Activated B cell treated with CpG ODN at 0.5 μM for 24 hours (primary cell): ENCODE results near the gene ETV3L. TPM values are rescaled to one million over a fixed set of nuclear protein-coding genes. Genes with fewer than 3 reads are reported as not detected.

Experiments used
- ATAC-seq: fragments of 200-7000 bp; cut with Tn5 transposase; one replicate; pipeline ENCODE4 v1.10.0; 2021; ENCODE audit warnings: low read depth, mild to moderate bottlenecking, moderate library complexity
- CTCF ChIA-PET: fragments of 350-600 bp; sonication (Branson Sonifier 250); formaldehyde crosslinking; loops from one replicate; lab custom pipeline; 2021; ENCODE audit warnings: antibody characterized with exemption; lab: Charles Lee
- POLR2A ChIA-PET: fragments of 350-600 bp; sonication (Branson Sonifier 250); formaldehyde crosslinking; loops from one replicate; lab custom pipeline; 2021; ENCODE audit warnings: antibody characterized with exemption; lab: Charles Lee
- DNase-seq: peaks from one replicate; pipeline ENCODE4 v3.0.0; 2022
- H3K27ac Mint-ChIP-seq: one replicate; pipeline ENCODE4 v1.8.0; 2020; ENCODE audit warnings: mixed read lengths
- H3K27me3 Mint-ChIP-seq: one replicate; pipeline ENCODE4 v1.8.0; 2021; ENCODE audit warnings: mixed read lengths
- H3K36me3 Mint-ChIP-seq: one replicate; pipeline ENCODE4 v1.8.0; 2021; ENCODE audit warnings: low read depth, mixed read lengths
- H3K4me1 Mint-ChIP-seq: one replicate; pipeline ENCODE4 v1.8.0; 2021; ENCODE audit warnings: mixed read lengths
- H3K4me3 Mint-ChIP-seq: one replicate; pipeline ENCODE4 v1.8.0; 2020; ENCODE audit warnings: mild to moderate bottlenecking, mixed read lengths
- H3K9me3 Mint-ChIP-seq: one replicate; pipeline ENCODE4 v1.8.0; 2020; ENCODE audit warnings: mixed read lengths
- intact Hi-C: fragments of 100-400 bp; cut with micrococcal nuclease; formaldehyde crosslinking; loops from one replicate; pipeline ENCODE4 v1.15.1; 2024
- total RNA-seq: library from RNA; stranded (reverse); gene quantifications from 2 replicates; pipeline ENCODE4 v1.2.3, GENCODE V29; 2022
- TF ChIP-seq, protein P1 (sequence below): fragments of 200-600 bp; IDR thresholded peaks from one replicate; pipeline ENCODE4 v1.8.0; 2022; ENCODE audit warnings: antibody characterized with exemption, mild to moderate bottlenecking

The ETV3L gene
- 0.29 TPM in 1 of 2 replicates, not detected in the other for total RNA-seq

- H3K27me3 Mint-ChIP-seq, result peaks cover 5% of the 10 kb centered on the region
- no peaks in the 10 kb centered on the region for H3K9me3 Mint-ChIP-seq
- intact Hi-C loops, result no loop called here
- peaks cover 1% of the 10 kb centered on the region for H3K4me1 Mint-ChIP-seq
- ChIA-PET CTCF (interaction anchor here (1.2 kb wide), 1 partner anchor 9 kb away, joined by 4 read pairs; no protein-coding TSS in a partner anchor), POLR2A (interaction anchor here (0.5 to 0.7 kb wide), 2 partner anchors 18 to 484 kb away, joined by 3 read pairs; no protein-coding TSS in a partner anchor)
- no peak within 1 kb of the TSS for H3K4me3 Mint-ChIP-seq
- TF ChIP-seq, protein P1, sequence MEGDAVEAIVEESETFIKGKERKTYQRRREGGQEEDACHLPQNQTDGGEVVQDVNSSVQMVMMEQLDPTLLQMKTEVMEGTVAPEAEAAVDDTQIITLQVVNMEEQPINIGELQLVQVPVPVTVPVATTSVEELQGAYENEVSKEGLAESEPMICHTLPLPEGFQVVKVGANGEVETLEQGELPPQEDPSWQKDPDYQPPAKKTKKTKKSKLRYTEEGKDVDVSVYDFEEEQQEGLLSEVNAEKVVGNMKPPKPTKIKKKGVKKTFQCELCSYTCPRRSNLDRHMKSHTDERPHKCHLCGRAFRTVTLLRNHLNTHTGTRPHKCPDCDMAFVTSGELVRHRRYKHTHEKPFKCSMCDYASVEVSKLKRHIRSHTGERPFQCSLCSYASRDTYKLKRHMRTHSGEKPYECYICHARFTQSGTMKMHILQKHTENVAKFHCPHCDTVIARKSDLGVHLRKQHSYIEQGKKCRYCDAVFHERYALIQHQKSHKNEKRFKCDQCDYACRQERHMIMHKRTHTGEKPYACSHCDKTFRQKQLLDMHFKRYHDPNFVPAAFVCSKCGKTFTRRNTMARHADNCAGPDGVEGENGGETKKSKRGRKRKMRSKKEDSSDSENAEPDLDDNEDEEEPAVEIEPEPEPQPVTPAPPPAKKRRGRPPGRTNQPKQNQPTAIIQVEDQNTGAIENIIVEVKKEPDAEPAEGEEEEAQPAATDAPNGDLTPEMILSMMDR, result no peak
- H3K27ac Mint-ChIP-seq, result no peak within 1 kb of the TSS
- ATAC-seq (no peak), DNase-seq (no peak)
- H3K36me3 Mint-ChIP-seq, result no peaks in the 10 kb centered on the region
Measured at GRCh38 chr1:157099633-157100009, at the start of gene ETV3L. ETV3L (minus strand) TSS chr1:157099808; CDS start chr1:157099523, 285 bp downstream.

DNA sequence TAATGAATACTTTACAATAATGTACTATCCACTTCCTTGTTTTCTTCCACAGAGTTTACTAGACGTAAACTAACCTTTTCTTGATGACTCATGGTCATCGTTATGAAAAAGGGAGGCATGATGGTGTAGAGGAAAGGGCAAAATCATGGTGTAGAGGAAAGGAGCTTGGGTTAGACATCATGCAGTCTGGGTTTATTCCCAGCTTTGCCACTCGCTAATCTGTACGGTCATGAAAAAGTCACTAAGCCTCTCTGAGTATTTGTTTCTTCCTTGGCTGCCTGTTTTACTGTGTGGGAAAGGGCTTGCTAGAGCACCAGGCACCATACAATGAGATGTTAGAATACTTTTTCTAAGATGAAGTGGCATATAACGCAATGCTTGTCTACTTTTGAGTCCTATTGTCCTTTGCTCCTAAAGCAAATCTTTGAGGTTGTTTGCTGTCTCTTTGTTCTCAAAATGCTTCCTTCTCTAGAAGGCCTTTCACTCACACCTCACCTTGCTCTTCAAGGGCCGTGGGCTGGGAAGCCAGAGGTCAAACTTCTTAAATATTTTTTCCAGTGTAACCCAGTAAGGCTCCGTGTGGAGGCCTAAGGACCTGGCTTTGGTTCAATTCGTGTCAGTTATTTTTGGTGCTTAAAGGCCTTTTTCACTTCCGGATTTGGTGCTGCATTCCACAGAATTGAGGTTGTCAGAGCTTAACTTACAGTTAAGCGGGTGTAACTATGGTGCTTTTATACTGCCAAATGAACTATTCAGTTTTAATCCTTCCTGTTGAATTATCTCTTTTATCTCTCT lies 48.5 kb upstream of the ETV3L start:
- TF ChIP-seq, protein P1, result no peak
- no peak overlapping the region for H3K4me3 Mint-ChIP-seq
- H3K4me1 Mint-ChIP-seq, result peaks cover 6% of the 10 kb centered on the region
- ChIA-PET POLR2A (interaction anchor here (1.3 kb wide), 1 partner anchor 9 kb away, joined by 8 read pairs; the partner anchor contains the start of gene ETV3), CTCF (interaction anchor here (1.0 to 4.2 kb wide), 2 partner anchors 58 to 60 kb away, joined by 3 to 21 read pairs; no protein-coding TSS in a partner anchor)
- H3K9me3 Mint-ChIP-seq, result no peaks in the 10 kb centered on the region
- intact Hi-C loops, result no loop called here
- DNase-seq (no peak), ATAC-seq (no peak)
- no peaks in the 10 kb centered on the region for H3K36me3 Mint-ChIP-seq
- H3K27ac Mint-ChIP-seq, result peak overlapping the region; percentile 37
- peaks cover 8% of the 10 kb centered on the region for H3K27me3 Mint-ChIP-seq

DNA sequence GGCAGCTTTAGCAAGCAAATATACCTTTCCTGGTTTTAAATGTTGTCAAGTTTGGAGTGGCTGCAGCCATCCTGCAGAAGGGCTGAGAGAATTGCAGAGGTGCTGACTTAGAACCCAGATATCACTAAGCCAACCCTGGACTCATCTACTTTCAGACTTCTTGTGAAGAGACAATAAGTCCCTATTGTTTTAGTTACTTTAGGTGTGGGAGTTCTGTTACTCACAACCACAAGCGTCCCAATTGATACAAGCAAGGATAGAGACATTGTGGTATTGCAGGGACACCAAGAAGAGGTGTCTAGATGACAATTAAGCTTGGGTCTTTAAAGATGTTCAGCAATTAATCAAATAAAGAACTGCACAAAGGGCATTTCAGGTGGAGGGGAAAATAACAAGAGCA lies 47.4 kb upstream of the ETV3L start:
- peaks cover 5% of the 10 kb centered on the region for H3K27me3 Mint-ChIP-seq
- no peak overlapping the region for H3K4me3 Mint-ChIP-seq
- ATAC-seq (no peak), DNase-seq (no peak)
- TF ChIP-seq, protein P1, result no peak
- no peaks in the 10 kb centered on the region for H3K9me3 Mint-ChIP-seq
- H3K4me1 Mint-ChIP-seq, result peaks cover 10% of the 10 kb centered on the region
- no peak overlapping the region for H3K27ac Mint-ChIP-seq
- H3K36me3 Mint-ChIP-seq, result no peaks in the 10 kb centered on the region
- ChIA-PET CTCF (interaction anchor here (1.0 to 4.2 kb wide), 2 partner anchors 56 to 59 kb away, joined by 3 to 21 read pairs; no protein-coding TSS in a partner anchor), POLR2A (interaction anchor here (1.3 kb wide), 1 partner anchor 8 kb away, joined by 8 read pairs; the partner anchor contains the start of gene ETV3)
- intact Hi-C loops, result no loop called here

DNA sequence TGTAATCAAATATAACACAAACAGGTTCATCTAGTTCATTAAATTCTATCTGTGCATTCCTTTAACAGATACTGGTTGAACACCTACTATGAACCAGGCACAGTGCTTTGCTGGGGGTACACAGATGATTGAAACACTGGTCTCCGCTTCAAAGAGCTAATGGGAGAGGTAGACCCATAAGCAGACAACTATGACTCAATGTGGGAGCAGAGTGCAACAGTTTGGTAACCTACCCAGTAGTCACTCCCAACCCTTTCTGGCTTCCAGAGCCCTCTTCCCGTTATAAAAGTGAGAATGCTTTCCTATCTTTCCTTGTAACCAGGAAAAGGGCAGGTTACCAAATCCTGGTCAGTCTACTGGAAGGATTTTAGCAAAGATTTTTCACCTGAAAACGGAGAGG lies 46.6 kb upstream of the ETV3L start:
- ChIA-PET CTCF (interaction anchor here (1.5 to 4.2 kb wide), 2 partner anchors 10 to 56 kb away, joined by 4 to 21 read pairs; no protein-coding TSS in a partner anchor), POLR2A (no interaction called here)
- no peaks in the 10 kb centered on the region for H3K9me3 Mint-ChIP-seq
- intact Hi-C loops, result no loop called here
- ATAC-seq, result no peak
- H3K27ac Mint-ChIP-seq, result no peak overlapping the region
- peaks cover 11% of the 10 kb centered on the region for H3K4me1 Mint-ChIP-seq
- no peak overlapping the region for H3K4me3 Mint-ChIP-seq
- no peak for DNase-seq
- TF ChIP-seq, protein P1, result no peak
- no peaks in the 10 kb centered on the region for H3K36me3 Mint-ChIP-seq
- peaks cover 5% of the 10 kb centered on the region for H3K27me3 Mint-ChIP-seq

- Mint-ChIP-seq H3K4me1 (peaks cover 11% of the 10 kb centered on the region), H3K9me3 (no peaks in the 10 kb centered on the region), H3K27ac (no peak overlapping the region), H3K36me3 (no peaks in the 10 kb centered on the region), H3K27me3 (peaks cover 2% of the 10 kb centered on the region), H3K4me3 (no peak overlapping the region)
- no peak for DNase-seq
- TF ChIP-seq, protein P1, result no peak
- intact Hi-C loops, result no loop called here
- ChIA-PET POLR2A (no interaction called here), CTCF (interaction anchor here (1.5 kb wide), 1 partner anchor 11 kb away, joined by 4 read pairs; no protein-coding TSS in a partner anchor)
- ATAC-seq, result no peak
Measured at GRCh38 chr1:157145076-157145475, 45.5 kb upstream of the ETV3L start.
